Fibroblast of pulmonary artery (primary cell): Measurements from ENCODE around the gene CTSE.
A peak's percentile ranks its signal among the peaks of the same experiment; 100 is the strongest.

Experiments
- DNase-seq: peaks from one replicate; pipeline ENCODE4 v3.0.0-alpha.2; 2010; ENCODE audit warnings: low read depth
- H3K4me3 ChIP-seq: replicated peaks from 2 replicates; pipeline ENCODE4 v1.5.1; 2011; ENCODE audit warnings: low read depth, mild to moderate bottlenecking, control low read depth, low read length, moderate library complexity
- CTCF ChIP-seq: IDR thresholded peaks from 2 replicates; pipeline ENCODE4 v1.5.1; 2011; ENCODE audit warnings: mild to moderate bottlenecking, control low read depth, low read length, inconsistent platforms; ENCODE audit errors: missing control alignments

The CTSE gene

GRCh38 chr1:205967554-205968335 lies 56.0 kb downstream of the CTSE start:
- no peak for TF ChIP-seq CTCF
- no peak for DNase-seq
- no peak overlapping the region for H3K4me3 ChIP-seq

GRCh38 chr1:205965036-205965884 lies 58.4 kb downstream of the CTSE start:
- H3K4me3 ChIP-seq, result no peak overlapping the region
- no peak for DNase-seq
- no peak for TF ChIP-seq CTCF

DNA sequence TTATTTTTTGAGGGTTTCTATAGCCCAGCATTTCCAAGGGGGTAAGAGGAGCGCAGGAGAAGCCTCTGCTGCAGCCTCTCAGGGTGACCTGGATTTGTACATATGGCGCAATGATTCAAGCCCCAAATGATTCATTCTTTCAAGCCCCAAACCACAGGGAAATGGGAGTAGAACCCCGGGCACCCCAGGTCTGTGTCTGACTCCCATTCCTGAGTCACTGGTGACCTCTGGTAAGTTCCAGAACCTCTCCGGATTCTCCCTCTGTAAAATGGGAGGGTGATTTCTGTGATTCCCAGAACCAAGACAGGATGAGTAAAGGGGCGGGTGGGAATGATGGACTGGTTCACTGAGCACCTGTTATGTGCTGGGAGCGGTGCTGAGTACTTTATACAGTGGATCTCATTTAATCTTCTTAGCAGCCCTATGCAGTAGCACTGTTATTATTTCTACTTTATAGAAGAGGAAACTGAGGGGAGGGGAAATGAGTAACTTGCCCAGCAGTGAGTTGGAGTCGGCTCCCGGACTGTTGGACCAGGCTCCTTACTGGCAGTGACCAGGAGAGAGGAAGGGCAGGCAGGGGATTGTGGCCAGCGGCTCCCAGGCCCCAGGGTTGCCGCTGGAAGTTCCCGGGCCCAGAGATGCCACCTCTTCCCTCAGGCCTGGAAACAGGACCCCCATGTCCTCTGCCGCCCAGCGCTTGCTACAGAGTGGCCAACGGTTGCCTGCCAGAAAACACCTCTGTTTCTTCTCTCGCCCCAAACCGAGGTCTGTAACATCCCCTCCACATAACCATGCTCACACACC lies 60.1 kb downstream of the CTSE start:
- TF ChIP-seq CTCF, result no peak
- peak; percentile 46 for DNase-seq

GRCh38 chr1:205962821-205963221 lies 60.9 kb downstream of the CTSE start:
- TF ChIP-seq CTCF, result no peak
- DNase-seq, result no peak
- H3K4me3 ChIP-seq, result no peak overlapping the region

More for the DNA sequence above, 60.1 kb downstream of the CTSE start:
- H3K4me3 ChIP-seq, result no peak overlapping the region

DNA sequence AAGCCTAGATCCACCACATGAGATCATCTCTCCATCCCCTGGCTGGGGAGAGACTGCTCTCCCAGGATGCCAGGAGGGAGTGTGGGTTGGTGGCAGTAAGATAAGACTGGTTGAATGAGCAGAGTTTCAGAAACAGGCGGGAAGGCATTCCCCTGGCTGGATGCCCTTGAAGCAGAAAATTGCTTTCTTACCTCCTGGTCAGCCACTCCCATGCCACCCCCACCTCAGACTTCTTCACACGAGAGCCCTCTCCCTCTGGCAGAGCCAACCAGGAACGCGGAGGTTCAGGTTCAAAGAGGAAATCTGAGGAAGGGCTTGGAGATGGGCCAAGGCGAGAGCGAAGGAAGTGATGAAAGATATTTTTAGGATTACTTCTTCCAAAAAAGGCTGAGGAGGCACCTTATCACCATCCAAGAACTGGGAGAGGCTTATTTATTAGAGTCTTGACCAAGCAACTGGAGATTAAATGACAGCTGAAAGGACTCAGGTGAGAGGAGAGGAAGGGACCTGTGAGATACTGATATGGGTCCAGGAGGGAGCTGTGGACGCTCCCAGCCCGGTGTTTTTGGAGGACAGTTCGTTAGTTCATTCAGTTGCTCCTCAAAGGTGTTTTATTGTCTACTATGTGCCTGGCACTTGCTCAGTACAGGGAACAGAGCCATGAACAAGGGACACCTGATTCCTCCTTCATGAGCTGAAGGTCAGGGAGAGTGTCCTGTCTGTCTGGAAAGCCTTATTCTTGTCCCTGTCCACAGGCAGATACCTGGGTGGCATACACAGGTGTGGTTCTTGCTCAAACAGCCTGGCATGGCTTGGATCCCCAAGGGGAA lies 61.5 kb downstream of the CTSE start:
- peak; percentile 68 for DNase-seq
- H3K4me3 ChIP-seq, result no peak overlapping the region
- TF ChIP-seq CTCF, result no peak

GRCh38 chr1:205961405-205961804 lies 62.3 kb downstream of the CTSE start:
- DNase-seq, result peak; percentile 38
- TF ChIP-seq CTCF, result no peak
- no peak overlapping the region for H3K4me3 ChIP-seq
